GM20431 (cell line): ENCODE measurements around the gene PTPN11.
"Not testable (repeated sequence)": the region's sequence is repeated elsewhere in the genome, so short reads cannot be mapped to it uniquely, and the experiment has no call there.

Experiments used
- in situ Hi-C: fragments of 300-500 bp; cut with MseI, MboI; formaldehyde crosslinking; loops from one replicate; pipeline ENCODE4 v1.15.0; 2020; ENCODE audit warnings: low sequenced_read_pairs; ENCODE audit not compliant: unreplicated experiment

PTPN11 gene

DNA sequence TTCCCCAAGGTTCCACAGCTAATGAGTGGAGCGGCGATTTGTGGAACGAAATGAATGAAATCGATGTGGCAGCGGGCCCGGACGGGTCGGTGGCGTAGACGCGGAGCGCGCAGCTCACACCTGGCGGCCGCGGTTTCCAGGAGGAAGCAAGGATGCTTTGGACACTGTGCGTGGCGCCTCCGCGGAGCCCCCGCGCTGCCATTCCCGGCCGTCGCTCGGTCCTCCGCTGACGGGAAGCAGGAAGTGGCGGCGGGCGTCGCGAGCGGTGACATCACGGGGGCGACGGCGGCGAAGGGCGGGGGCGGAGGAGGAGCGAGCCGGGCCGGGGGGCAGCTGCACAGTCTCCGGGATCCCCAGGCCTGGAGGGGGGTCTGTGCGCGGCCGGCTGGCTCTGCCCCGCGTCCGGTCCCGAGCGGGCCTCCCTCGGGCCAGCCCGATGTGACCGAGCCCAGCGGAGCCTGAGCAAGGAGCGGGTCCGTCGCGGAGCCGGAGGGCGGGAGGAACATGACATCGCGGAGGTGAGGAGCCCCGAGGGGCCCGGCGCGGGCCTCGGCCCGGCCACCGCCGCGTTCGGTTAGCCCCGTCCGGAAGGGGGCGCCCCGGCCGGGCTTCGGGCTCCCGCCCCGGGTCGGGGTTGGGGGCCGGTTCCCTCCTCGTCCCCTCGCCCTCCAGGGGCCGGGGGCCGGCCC is at the start of gene PTPN11:
PTPN11 (plus strand) TSS at position 340 of the 689 bp plus-strand sequence; CDS start at position 505, 165 bp downstream.
- in situ Hi-C loops: no loop called here

GRCh38 chr12:112370199-112370598 is 48.5 kb upstream of the PTPN11 start:
- in situ Hi-C loops: no loop called here

DNA sequence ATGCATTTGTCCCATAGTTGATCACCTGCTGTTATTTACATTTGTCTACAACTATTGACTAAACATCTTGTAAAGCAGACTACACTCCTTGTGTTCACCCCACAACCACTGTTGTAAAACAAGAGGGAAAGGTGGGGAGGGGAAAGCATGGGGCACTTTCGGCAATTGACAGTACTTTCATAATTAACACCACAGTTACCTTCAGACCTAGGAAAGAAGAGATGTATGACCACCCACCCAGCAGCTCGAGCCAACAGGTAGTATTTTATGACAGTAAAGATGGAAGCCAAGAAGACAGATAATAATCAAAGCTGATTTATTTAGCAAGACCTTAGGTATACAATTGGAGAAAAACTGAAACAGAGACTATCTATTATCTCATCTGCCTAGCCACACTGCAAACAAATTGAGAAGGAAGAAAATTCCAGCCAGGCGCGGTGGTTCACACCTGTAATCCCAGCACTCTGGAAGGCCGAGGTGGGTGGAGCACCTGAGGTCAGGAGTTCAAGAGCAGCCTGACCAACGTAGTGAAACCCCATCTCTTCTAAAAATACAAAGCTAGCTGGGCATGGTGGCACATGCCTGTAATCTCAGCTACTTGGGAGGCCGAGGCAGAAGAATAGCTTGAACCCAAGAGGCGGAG is 47.8 kb upstream of the PTPN11 start:
- in situ Hi-C loops: no loop called here

DNA sequence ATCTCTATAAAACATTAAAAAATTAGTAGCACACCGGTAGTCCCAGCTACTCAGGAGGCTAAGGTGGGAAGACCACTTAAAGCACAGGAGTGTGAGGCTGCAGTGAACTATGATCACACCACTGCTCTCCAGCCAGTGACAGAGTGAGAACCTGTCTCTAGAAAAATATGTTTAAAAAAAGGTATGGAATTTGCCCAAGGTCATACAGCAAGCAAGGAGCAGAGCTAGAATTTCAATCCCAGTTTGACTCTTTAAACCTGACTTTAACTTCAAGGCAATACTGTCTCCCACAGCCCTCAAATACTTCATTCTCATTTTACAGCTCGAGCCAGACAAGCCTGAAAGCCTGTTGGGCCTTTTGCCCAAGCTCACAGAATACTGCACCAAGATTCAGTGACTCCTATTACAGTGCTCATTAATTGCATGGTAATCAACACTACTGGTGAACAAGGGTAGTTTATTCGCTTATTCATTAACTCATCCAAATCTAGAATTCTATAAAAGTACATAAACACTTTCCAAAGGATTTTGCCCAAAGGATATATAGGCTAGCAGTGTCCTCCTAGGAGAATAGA is 44.5 kb upstream of the PTPN11 start:
- in situ Hi-C loops: no loop called here

- in situ Hi-C loops: loop anchor here (25.0 kb wide), 1 partner anchor 188 kb away; no protein-coding TSS in a partner anchor
Measured at GRCh38 chr12:112375105-112375504, 43.6 kb upstream of the PTPN11 start.

- in situ Hi-C loops: loop anchor here (25.0 kb wide), 1 partner anchor 194 kb away; no protein-coding TSS in a partner anchor
Measured at GRCh38 chr12:112380663-112381405, 37.9 kb upstream of the PTPN11 start.

GRCh38 chr12:112381406-112381882 is 37.3 kb upstream of the PTPN11 start:
- in situ Hi-C loops: loop anchor here (25.0 kb wide), 1 partner anchor 194 kb away; no protein-coding TSS in a partner anchor

GRCh38 chr12:112381883-112382796 is 36.6 kb upstream of the PTPN11 start, which contains the start of gene HECTD4:
Gene HECTD4 (minus strand): TSS chr12:112382431. CDS start chr12:112382128, 303 bp downstream.
- in situ Hi-C loops: loop anchor here (25.0 kb wide), 1 partner anchor 195 kb away; no protein-coding TSS in a partner anchor

DNA sequence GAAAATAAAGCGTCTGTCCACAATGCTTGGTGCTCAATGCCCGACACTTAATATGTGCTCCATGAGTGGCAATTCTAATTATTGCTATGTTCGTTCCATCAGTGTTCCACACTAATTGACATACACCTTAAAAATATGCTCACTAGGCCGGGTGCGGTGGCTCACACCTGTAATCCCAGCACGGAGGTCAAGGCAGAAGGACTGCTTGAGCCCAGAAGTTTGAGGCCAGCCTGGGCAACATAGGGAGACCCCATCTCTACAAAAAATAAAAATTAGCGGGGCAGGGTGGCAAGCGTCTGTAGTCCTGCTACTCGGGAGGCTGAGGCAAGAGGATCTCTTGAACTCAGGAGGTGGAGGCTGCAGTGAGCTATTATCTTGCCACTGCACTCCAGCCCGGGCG is 35.9 kb upstream of the PTPN11 start:
- in situ Hi-C loops: loop anchor here (25.0 kb wide), 1 partner anchor 196 kb away; no protein-coding TSS in a partner anchor

DNA sequence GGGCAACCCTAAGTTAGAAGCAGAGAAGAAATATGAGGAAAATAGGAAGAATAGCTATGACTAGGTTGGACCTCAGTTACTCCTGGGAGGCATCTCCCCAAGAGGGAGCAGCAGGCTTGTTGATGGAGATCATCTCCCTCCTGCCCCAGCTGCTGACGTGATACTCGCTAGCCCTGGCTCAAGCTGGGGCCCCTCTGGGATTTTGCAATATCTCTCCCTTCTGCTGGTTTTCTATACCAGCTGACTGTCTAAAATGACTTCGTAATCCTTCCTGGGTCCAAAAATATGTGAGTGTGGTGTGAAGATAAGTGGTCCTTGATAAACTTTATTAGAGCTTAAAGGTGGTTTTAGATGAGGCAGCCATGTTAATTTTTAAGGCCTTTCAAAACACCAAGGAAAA is 32.0 kb upstream of the PTPN11 start:
- in situ Hi-C loops: loop anchor here (25.0 kb wide), 1 partner anchor 199 kb away; no protein-coding TSS in a partner anchor

GRCh38 chr12:112389228-112389627 is 29.5 kb upstream of the PTPN11 start:
- in situ Hi-C loops: loop anchor here (25.0 kb wide), 1 partner anchor 202 kb away; no protein-coding TSS in a partner anchor

GRCh38 chr12:112389922-112390654 is 28.7 kb upstream of the PTPN11 start:
- in situ Hi-C loops: loop anchor here (25.0 kb wide), 1 partner anchor 203 kb away; no protein-coding TSS in a partner anchor

DNA sequence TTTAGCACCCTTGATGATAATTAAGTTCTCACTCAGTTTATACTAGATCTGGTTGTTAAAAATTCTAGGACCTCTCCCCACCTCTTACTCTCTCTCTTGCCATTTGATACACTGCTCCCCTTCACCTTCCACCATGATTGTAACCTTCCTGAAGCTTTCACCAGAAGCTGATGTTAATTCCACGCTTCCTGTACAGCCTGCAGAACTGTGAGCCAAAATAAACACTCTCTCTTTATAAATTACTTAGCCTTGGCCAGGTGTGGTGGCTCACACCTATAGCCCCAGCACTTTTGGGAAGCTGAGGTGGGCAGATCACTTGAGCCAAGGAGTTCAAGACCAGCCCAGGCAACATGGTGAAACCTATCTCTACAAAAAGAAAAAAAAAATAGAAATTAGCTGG is 25.4 kb upstream of the PTPN11 start:
- in situ Hi-C loops: loop anchor here (25.0 kb wide), 1 partner anchor 206 kb away; no protein-coding TSS in a partner anchor

DNA sequence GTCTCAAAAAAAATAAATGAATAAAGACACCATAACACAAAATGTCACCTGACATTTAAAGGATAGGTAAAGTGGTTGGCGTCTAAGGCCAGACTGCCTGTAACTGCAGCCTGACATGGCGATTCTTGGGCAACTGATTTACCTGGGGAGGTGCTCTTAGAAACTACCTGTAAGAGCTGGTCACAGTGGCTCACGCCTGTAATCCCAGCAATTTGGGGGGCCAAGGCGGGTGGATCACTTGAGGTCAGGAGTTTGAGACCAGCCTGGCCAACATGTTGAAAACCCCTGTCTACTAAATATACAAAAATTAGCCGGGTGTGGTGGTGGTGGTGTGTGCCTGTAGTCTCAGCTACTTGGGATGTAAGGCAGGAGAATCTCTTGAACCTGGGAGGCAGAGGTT is 17.7 kb upstream of the PTPN11 start:
- in situ Hi-C loops: no loop called here

- in situ Hi-C loops: no loop called here
Measured at GRCh38 chr12:112401903-112402498, 16.7 kb upstream of the PTPN11 start.

- in situ Hi-C loops: no loop called here
Measured at GRCh38 chr12:112406519-112407488, 11.9 kb upstream of the PTPN11 start.

DNA sequence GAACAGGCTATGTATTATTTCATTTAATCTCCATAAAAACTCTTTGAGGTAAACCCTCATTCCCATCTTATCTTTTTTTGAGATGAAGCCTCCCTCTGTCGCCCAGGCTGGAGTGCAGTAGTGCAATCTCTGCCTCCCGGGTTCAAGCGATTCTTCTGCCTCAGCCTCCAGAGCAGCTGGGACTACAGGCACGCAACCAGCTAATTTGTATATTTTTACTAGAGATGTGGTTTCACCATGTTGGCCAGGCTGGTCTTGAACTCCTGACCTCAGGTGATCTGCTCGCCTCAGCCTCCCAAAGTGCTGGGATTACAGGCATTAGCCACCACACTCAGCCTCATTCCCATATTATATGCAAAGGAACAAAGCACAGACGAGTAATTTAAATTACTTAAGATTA is 11.1 kb upstream of the PTPN11 start:
- in situ Hi-C loops: not testable (repeated sequence)
